HG02870 (cell line): ENCODE data around the gene PPP1R13B.

Experiments used
- ATAC-seq: cut with Tn5 transposase; IDR thresholded peaks from one replicate; pipeline ENCODE4 v1.9.1; 2021; ENCODE audit warnings: mild to moderate bottlenecking, moderate library complexity; ENCODE audit not compliant: unreplicated experiment

The PPP1R13B gene

DNA sequence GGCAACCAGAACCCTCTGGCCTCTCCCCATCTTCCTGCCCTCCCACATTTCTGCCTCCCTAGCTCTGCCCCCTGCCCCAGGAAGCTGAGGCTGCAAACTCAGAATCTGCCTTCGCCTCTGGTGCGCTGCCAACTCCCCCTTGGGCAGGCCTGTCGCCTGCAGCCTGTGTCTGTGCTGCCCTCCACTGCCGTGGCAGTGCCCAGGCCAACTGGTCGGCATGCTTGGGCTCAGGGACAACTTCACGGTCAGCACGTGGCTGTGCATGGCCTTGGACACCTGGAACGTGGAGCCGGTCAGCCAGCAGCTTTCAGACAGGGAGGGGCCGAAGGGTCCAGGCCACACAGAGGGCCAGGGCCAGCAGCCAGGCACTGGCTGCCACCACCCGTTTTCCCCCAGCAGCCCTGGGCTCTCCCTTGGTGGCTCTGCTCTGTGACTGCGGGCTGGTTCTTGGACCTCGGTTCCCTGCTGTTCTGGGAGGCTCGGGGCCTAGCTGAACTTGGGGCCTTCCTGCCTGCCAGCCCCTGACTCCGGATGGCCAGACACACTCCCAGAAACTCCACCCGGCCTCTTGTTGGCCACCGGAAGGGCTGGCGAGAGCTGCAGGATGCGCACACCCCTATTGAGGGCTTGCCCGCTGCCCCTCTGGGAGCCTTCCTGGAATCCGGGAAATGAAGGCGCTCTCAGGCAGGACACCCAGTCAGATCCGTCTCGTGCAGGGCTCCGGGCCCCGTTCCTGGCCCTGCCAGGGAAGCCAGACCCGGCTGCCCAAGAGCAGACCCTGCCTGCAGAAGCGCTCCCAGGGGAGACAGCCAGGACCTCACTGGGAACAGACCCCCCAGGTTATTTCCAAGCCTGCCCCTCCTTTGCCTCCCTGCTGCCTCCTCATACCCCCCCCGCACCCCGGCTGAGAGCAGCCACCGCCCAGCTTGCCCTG, 34.2 kb upstream of the PPP1R13B start:
- ATAC-seq, result no peak

DNA sequence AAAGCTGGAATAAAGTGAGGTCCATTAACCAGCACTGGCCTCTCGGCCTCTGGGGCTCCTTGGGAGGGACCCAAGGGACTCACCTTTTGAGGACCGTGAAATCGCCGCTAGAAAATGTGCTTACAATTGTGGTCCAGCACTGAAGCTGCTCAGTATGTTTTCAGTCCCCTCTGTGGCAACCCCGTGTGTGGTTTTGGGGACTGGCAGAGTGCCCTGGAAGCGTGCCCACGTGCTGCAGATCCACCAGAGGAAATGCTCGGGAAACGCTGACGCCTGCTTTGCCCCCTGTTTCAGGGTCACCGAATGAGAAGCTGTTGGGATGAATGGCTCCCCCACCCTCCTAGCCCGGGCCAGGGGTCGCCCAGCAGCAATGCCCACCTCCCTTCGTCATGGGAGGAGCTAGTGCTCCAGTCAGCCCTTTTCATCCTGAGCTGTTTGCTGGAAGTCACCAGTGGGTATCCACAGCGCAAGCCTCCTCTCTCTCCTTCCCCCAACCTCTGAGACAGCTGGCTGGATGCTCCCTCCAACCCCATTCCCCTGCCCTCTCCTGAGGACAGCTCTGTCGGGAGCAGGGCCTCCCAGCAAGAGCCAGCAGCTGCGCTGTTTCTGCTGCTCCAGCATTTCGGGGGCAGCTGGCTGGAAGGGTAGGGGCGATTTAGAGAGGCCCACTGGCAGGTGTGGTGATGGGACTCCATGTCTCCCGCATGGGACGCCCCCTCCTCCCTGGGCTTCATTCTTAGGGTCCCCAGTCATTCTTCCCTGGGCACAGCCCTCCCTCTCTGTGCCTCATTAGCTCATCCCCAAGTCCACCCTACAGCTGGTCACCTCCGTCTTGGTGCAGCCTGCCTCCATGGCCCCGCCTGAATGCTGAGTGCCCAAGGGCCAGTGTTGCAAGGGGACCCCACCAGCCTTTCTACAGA, 33.2 kb upstream of the PPP1R13B start:
- no peak for ATAC-seq

DNA sequence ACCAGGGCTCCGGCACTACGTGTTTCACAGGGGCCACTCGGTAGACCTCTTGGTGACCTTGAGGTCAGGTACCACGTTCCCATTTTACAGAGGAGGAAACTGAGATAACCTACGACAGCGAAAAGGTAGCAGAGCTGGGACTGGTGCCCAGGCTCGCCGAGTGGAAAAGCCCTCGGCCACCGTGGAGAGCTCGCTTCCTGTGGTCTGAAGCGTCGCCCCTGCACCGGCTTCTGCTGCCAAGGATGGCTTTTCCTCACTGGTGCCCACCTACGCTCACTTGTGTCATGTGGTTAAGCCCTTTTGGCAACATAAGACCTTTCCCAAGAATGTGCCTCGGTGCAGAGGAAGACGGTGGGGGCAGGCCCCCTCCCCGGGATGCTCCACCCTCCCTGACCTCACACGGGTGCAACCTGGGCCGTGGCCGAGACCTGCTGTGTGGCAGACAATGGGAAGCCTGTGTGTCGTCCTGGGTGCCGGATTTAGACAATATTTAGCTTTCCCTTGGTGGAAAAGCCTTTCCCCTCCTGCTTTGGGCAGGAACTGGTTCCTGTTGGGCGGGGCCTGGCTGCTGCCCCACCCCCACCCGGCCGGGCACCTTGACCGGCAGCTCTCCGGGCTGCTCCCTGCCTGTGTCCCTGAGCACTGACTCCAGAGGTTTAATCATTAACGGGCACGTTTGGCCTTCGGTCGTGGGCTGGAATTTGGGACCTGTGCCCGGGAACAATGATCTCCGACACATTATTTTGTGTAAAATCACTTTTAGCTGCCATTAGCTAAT, 32.4 kb upstream of the PPP1R13B start:
- no peak for ATAC-seq

DNA sequence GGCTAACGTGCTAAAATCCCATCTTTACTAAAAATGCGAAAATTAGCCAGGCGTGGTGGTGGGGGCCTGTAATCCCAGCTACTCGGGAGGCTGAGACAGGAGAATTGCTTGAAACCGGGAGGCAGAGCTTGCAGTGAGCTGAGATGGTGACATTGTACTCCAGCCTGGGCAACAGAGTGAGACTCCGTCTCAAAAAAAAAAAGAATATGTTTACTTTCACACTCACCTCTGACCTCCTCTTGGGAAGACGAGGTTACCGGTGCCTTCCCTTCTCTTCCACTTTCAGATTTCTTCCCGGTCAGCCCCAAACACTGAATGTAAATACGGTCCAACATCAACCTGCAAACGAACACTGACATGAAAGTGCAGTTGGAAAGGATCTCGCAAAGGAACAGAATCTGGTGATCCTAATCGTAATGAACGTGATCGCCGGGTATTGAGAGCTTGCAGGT, 31.8 kb upstream of the PPP1R13B start:
- ATAC-seq, result no peak

DNA sequence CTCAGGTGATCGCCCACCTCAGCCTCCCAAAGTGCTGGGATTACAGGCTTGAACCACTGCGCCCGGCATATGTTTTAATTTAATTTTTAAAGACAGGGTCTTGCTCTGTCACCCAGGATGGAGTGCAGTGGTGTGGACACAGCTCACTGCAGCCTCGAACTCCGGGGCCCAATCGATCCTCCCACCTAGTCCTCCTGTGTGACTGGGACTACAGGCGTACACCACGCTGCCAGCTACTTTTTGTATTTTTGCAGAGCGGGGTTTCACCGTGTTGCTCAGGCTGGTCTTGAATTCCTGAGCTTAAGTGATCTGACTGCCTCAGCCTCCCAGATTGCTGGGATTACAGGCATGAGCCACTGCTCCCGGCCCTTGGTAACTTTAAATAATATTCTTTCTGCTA, 30.8 kb upstream of the PPP1R13B start:
- no peak for ATAC-seq

DNA sequence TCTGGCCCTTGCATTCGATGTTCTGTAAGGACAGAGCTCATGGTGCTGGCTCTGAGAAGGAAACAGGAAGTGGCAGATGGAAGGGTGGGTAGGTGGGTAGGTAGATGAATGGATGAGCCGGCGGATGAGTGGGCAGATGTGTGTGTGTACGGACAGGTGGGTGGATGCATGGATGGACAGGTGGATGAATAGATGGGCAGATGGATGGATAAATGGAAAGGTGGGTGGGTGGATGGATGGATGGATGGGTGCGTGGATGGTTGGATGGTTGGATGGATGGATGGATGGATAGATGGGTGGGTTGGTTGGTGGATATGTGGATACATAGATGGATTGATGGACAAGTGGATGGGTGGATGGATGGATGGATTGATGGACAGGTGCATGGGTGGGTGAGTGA, 27.6 kb upstream of the PPP1R13B start:
- no peak for ATAC-seq

DNA sequence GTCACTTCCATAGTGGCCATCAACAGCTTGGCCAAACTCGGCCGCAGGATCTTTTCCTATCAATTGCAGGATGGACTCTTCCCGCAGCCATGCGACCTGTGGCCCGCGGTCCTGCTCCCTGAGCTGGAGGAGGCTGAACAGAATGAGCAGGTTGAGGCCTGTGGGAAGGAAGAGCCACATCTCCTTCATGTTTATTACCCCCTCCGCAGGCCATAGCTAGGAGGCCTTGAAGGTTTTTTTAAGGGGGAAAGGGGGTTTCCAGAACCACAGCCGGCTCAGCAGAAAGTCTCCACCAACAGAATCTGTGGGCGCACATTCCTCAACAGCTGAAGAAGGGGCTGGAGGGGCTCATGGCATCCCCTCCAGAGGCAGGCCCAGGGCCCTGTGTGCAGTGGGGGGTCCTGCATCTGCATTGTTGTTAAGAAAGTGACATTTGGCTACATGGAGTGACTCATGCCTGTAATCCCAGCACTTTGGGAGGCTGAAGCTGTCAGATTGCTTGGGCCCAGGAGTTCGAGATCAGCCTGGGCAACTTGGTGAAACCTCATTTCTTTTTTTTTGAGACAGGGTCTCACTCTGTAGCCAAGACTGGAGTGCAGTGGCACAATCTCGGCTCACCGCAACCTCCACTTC, 25.2 kb upstream of the PPP1R13B start:
- no peak for ATAC-seq

DNA sequence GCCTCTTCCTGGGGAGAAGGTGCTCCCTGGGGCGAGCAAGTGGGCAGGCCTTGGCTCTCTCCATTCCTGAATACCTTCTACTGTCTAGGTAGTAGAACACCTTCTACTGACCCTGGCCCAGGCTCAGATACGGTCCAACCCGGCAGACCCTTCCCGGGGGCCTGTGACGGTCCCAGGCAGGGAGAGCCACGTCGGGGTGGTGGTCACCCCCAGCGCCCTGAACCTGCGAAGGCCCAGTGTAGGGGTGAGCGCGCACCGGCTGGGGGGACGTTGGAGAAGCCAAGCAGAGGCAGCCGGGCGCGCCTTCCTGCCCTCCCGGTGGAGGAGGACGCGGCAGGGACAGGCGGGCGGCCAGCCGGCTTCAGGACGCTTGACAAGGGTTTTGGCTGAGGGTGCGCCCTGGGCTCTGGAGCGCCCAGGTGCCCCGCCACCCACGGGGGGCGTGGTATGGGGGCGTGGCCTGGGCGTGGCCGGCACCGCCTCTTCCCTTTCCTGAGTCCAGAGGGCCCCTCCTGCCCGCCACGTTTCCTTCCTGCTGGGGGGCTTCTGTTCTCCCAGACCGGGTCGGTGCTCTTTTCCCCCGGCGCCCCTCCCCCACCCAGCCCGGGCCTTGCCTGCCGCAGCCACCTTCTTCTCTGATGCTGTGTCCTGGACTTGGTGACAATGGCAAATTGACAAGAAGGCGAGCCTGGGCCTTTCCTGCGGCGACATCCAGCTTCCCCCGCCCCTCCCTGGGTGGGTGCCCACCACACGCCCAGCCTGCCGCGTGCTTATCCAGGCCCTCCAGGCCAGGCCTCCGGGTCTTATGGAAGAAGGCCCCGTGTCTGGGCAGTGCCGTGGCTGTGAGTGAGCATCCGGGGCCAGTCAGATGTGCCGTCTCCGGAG, 24.5 kb upstream of the PPP1R13B start:
- ATAC-seq, result peak; percentile 59

DNA sequence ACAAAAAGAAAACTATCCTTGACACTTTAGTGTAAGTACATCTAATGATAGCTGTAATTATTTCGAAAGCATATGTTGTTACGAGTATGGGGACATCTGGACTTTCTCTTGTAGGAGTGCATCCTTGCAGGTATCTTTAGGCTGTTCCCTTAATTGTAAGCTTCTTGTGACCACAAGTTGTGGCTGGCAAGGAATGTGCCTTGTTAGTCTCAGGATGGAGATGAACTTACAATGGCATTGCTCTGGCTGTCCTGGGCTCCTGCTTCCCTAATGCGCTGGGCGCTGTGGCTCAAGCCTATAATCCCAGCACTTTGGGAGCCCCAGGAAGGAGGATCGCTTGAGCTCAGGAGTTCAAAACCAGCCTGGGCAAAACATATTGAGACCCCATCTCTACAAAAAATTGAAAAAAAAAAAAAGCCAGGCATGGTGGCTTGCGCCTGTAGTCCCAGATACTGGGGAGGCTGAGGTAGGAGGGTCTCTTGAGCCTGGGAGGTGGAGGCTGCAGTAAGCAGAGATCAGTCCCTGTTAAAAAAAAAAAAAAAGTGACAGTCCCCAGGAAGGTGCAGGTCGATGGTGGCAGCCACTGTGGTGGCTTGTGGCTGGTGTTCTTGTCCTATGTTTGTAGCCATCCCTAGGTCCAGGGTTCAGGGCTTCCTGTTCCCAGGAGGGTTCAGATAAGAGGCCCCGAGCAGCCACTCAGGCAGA, 23.7 kb upstream of the PPP1R13B start:
- ATAC-seq, result no peak

DNA sequence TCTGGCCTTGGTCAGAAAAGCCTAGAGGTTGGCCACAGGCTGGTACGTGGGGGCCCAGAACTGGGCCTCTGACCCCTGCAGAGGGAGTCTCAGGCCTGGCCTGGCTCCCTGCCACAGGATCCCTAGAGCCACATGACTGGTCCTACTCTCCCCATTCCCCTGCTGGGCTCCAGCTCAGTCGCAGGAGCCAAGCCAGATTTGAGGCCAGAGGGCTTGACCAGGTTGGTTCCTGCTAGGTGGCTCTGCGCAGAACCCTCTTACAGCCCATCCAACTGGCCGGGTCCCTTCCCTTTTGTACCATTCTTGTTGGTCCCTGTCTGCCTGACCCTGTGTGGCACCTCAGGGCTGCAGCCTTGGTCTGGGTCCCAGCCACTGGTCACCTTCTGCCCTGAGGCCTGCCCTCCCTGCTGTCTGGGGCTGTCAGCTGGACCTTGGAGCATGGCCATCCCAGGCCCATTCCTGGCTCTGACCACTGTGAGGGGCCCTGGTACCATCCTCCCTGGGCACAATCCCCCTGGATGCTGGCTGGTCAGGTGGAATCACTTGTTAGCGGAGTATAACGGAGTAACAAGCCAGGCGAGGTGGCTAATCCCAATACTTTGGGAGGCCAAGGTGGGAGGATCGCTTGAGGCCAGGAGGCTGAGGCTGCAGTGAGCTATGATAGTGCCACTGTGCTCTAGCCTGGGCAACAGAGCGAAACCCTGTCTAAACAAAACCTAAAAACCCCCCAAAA, 22.9 kb upstream of the PPP1R13B start:
- no peak for ATAC-seq

DNA sequence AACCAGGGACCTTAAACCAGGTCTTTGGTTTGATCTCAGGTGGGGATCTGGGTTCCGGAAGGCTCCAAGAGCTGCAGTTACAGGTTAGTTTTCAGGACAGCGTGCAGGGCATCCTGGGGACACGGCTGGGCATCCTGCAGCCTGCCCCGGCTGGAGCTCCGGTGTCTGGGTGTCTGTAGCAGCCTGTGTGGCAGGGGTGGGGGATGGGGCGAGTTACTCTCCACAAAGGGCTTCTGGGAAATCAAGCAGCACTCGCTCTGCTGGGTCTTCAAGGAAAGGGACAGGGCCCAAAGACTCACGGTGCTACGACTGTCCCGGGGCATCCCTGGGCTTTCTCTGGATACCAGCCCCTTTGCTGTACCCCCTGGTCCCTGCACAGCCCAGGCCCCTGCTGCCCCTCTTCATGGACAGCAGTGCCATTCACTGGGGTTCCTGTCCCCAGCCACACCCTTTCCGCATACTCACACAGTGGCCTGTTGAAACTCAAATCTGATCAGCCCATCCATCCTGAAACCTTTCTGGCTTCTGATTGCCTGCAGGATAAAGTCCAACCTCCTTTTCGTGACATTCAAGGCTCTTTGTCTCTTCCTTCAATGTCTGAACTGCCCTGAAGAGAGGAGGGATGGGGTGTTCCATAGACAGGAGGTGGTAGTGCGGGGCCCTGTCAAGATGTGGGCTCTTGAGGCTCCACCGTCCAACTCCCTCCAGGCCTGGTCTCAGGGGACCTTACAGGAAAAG, 22.2 kb upstream of the PPP1R13B start:
- no peak for ATAC-seq

DNA sequence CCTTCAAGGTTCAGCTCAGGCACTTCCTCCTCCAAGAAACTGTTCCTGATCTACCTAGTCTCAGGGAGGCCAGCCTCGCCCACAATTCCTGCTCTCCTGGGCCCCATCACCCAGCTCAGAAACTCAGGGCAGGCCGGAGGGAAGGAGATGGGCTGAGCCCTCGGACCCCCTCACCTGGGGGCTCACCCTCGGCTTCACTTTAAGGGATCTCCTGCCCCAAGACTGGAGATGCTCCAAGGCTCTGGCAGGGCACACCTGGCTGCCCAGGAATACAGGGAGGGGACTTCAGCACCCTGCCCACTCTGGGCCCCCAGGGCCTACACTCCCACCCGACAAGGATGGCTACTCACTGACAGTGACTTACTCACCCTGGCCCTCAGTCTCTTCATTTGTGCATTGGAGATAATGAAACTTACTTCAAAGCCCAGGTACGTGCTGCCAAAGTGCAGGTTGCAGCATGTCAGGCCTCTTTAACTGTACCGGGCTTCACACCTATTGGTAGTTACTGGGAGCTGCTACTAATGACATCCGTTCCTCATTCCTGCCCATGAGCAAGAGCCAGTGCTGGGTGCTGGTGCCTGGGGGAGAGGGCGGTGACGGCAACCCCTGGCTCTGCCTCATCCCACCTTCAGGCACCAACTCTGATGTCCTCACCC, 21.0 kb upstream of the PPP1R13B start:
- no peak for ATAC-seq

DNA sequence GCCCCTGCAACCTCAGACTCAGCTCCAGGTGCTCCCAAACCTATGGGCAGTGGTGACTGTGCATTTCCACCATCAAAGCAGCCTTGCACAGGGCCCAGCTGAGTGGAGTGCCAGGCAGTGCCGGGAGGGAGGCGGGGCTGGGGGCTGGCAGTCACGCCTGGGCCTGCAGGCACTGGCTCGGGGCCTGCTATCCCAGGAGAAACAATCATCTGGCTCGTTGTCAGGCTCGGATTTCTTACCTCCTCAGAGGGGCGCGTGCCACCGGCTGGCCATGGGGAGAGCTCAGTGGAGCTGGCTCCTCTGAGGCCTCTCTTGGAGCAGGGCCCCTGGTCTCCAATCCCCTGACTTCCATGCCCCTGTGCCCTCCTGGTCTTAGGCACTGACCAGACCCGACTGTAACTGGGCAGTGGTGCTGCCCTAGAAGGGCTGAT, 20.2 kb upstream of the PPP1R13B start:
- ATAC-seq, result no peak

DNA sequence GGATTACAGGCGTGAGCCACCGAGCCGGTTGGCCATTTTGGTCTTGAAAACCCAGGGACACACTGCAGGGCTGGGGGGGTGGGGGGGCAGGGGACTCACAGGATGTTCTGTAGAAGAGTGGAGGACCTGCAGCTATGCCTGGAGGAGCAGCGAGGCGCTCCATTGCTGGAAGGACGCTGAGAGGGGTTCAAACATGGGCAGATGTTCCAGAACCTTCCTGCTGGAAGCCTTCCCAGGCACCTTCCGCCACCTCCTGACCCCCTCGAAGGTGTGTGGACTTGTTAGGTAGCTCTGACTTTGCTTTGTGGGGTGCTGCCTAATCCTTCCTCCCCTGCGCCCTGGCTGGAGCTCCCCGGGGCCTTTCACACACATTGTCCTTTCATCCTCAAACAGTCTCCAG, 19.6 kb upstream of the PPP1R13B start:
- ATAC-seq, result no peak

DNA sequence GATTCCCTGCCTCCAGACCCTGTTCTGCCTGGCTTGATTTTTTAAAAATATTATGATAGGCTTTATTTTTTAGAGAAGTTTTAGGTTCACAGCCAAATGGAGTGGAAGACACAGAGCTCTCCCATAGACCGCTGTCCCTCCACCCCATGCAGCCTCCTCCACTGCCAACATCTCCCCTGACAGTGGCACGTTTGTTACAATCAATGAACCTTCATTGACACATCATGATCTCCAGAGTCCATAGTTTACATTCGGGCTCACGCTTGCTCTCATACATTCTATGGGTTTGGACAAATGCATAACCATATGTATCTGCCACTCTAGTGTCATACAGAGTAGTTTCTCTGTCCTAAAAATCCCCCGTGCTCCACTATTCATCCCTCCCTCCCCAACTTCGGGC, 15.9 kb upstream of the PPP1R13B start:
- ATAC-seq, result no peak

DNA sequence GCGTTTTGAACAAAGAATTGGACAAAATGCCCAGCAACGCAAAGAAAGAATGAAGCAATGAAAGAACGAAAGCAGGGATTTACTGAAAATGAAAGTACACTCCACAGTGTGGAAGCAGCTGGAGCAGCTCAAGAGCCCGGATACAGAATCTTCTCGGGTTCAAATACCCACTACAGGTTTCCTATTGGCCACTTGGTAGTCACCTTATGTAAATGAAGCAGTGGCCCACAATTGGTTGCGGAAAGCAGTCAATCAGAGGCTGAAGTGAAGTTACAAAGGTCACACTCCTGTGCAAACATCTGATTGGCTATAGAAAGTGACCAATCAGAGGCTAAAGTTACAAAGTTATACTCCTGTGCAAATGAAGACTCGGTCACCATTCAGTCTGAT, 15.0 kb upstream of the PPP1R13B start:
- ATAC-seq, result no peak
